ENCODE data around the gene CHD9.

CHD9 gene

GRCh38 chr16:53103811-53104210 is 49.0 kb downstream of the CHD9 start:
- CTCF ChIA-PET, result no interaction called here
- POLR2A ChIA-PET, result interaction anchor here (0.6 kb wide), 1 partner anchor 9 kb away, joined by 3 read pairs; no protein-coding TSS in a partner anchor
- no peak for TF ChIP-seq FOXK2 (IDR thresholded peaks at IDR 0.05)
- TF ChIP-seq SP1 (IDR thresholded peaks at IDR 0.05), result no peak
- TF ChIP-seq LEF1 (IDR thresholded peaks at IDR 0.05; ENCODE audit: borderline replicate concordance), result no peak
- no peak for TF ChIP-seq BHLHE40 (IDR thresholded peaks at IDR 0.05; ENCODE audit: borderline replicate concordance)
- TF ChIP-seq ARNT (IDR thresholded peaks at IDR 0.05), result no peak
- no peak for TF ChIP-seq FOXM1 (IDR thresholded peaks at IDR 0.05; ENCODE audit: borderline replicate concordance)
- no peak for TF ChIP-seq PKNOX1 (IDR thresholded peaks at IDR 0.05)
- no peak for TF ChIP-seq NFRKB (IDR thresholded peaks at IDR 0.05)
- TF ChIP-seq ELF4 (IDR thresholded peaks at IDR 0.05), result no peak
- TF ChIP-seq ZNF384 (IDR thresholded peaks at IDR 0.05), result no peak
- no peak for TF ChIP-seq HDGF (IDR thresholded peaks at IDR 0.05; ENCODE audit: borderline replicate concordance)
- no peak for TF ChIP-seq SUZ12 (IDR thresholded peaks at IDR 0.05)
- TF ChIP-seq FOXA1 (IDR thresholded peaks at IDR 0.05), result no peak
- TF ChIP-seq L3MBTL2 (conservative IDR thresholded peaks at IDR 0.05), result no peak
- no peak for TF ChIP-seq TARDBP (IDR thresholded peaks at IDR 0.05)
- no peak for TF ChIP-seq CTBP1 (IDR thresholded peaks at IDR 0.05; ENCODE audit: borderline replicate concordance)
- no peak for DNase-seq (ENCODE audit: extremely low spot score)

GRCh38 chr16:53105565-53105964 is 50.8 kb downstream of the CHD9 start:
- TF ChIP-seq FOXK2 (IDR thresholded peaks at IDR 0.05) (no peak), PKNOX1 (IDR thresholded peaks at IDR 0.05) (no peak), TARDBP (IDR thresholded peaks at IDR 0.05) (no peak), CTBP1 (IDR thresholded peaks at IDR 0.05; ENCODE audit: borderline replicate concordance) (no peak), FOXM1 (IDR thresholded peaks at IDR 0.05; ENCODE audit: borderline replicate concordance) (no peak)
- no peak for DNase-seq (ENCODE audit: extremely low spot score)
- ChIA-PET CTCF (no interaction called here), POLR2A (no interaction called here)

GRCh38 chr16:53111078-53111791 is 56.4 kb downstream of the CHD9 start:
- no peak for TF ChIP-seq HDGF (IDR thresholded peaks at IDR 0.05; ENCODE audit: borderline replicate concordance)
- no peak for TF ChIP-seq PKNOX1 (IDR thresholded peaks at IDR 0.05)
- no peak for TF ChIP-seq SP1 (IDR thresholded peaks at IDR 0.05)
- TF ChIP-seq L3MBTL2 (conservative IDR thresholded peaks at IDR 0.05), result no peak
- TF ChIP-seq ARNT (IDR thresholded peaks at IDR 0.05), result no peak
- TF ChIP-seq TARDBP (IDR thresholded peaks at IDR 0.05), result no peak
- TF ChIP-seq ELF4 (IDR thresholded peaks at IDR 0.05), result no peak
- no peak for TF ChIP-seq ZNF384 (IDR thresholded peaks at IDR 0.05)
- TF ChIP-seq FOXK2 (IDR thresholded peaks at IDR 0.05), result no peak
- no peak for TF ChIP-seq BHLHE40 (IDR thresholded peaks at IDR 0.05; ENCODE audit: borderline replicate concordance)
- TF ChIP-seq NFRKB (IDR thresholded peaks at IDR 0.05), result no peak
- no peak for TF ChIP-seq FOXM1 (IDR thresholded peaks at IDR 0.05; ENCODE audit: borderline replicate concordance)
- POLR2A ChIA-PET, result interaction anchor here (1.5 kb wide), 1 partner anchor 12 kb away, joined by 8 read pairs; no protein-coding TSS in a partner anchor
- DNase-seq (ENCODE audit: extremely low spot score), result no peak
- CTCF ChIA-PET, result interaction anchor here (1.4 kb wide), 1 partner anchor 10 kb away, joined by 3 read pairs; no protein-coding TSS in a partner anchor

GRCh38 chr16:53112015-53112414 is 57.2 kb downstream of the CHD9 start:
- ChIA-PET POLR2A (interaction anchor here (1.5 kb wide), 1 partner anchor 13 kb away, joined by 8 read pairs; no protein-coding TSS in a partner anchor), CTCF (interaction anchor here (1.4 kb wide), 1 partner anchor 10 kb away, joined by 3 read pairs; no protein-coding TSS in a partner anchor)
- DNase-seq (ENCODE audit: extremely low spot score), result no peak
- TF ChIP-seq PKNOX1 (IDR thresholded peaks at IDR 0.05) (no peak), ELF4 (IDR thresholded peaks at IDR 0.05) (no peak), L3MBTL2 (conservative IDR thresholded peaks at IDR 0.05) (no peak), BHLHE40 (IDR thresholded peaks at IDR 0.05; ENCODE audit: borderline replicate concordance) (no peak), FOXM1 (IDR thresholded peaks at IDR 0.05; ENCODE audit: borderline replicate concordance) (no peak), NFRKB (IDR thresholded peaks at IDR 0.05) (no peak), ZNF384 (IDR thresholded peaks at IDR 0.05) (no peak), SUZ12 (IDR thresholded peaks at IDR 0.05) (no peak), SP1 (IDR thresholded peaks at IDR 0.05) (no peak), HDGF (IDR thresholded peaks at IDR 0.05; ENCODE audit: borderline replicate concordance) (no peak), LEF1 (IDR thresholded peaks at IDR 0.05; ENCODE audit: borderline replicate concordance) (no peak), CTBP1 (IDR thresholded peaks at IDR 0.05; ENCODE audit: borderline replicate concordance) (no peak), FOXA1 (IDR thresholded peaks at IDR 0.05) (no peak), FOXK2 (IDR thresholded peaks at IDR 0.05) (no peak)

- DNase-seq (ENCODE audit: extremely low spot score), result no peak
- no peak for TF ChIP-seq ZNF384 (IDR thresholded peaks at IDR 0.05)
- POLR2A ChIA-PET, result no interaction called here
- CTCF ChIA-PET, result no interaction called here
Observed at GRCh38 chr16:53115047-53115446, 60.3 kb downstream of the CHD9 start.

GRCh38 chr16:53115773-53116172 is 61.0 kb downstream of the CHD9 start:
- CTCF ChIA-PET, result no interaction called here
- POLR2A ChIA-PET, result no interaction called here

More at GRCh38 chr16:53115773-53116172, 61.0 kb downstream of the CHD9 start:
- no peak for DNase-seq (ENCODE audit: extremely low spot score)
- no peak for TF ChIP-seq HDGF (IDR thresholded peaks at IDR 0.05; ENCODE audit: borderline replicate concordance)
- TF ChIP-seq LEF1 (IDR thresholded peaks at IDR 0.05; ENCODE audit: borderline replicate concordance), result no peak
- no peak for TF ChIP-seq FOXK2 (IDR thresholded peaks at IDR 0.05)
- TF ChIP-seq CTBP1 (IDR thresholded peaks at IDR 0.05; ENCODE audit: borderline replicate concordance), result no peak
- no peak for TF ChIP-seq SP1 (IDR thresholded peaks at IDR 0.05)
- no peak for TF ChIP-seq TARDBP (IDR thresholded peaks at IDR 0.05)
- no peak for TF ChIP-seq ELF4 (IDR thresholded peaks at IDR 0.05)
